Measurements from ENCODE around the gene RUBCN.

DNA sequence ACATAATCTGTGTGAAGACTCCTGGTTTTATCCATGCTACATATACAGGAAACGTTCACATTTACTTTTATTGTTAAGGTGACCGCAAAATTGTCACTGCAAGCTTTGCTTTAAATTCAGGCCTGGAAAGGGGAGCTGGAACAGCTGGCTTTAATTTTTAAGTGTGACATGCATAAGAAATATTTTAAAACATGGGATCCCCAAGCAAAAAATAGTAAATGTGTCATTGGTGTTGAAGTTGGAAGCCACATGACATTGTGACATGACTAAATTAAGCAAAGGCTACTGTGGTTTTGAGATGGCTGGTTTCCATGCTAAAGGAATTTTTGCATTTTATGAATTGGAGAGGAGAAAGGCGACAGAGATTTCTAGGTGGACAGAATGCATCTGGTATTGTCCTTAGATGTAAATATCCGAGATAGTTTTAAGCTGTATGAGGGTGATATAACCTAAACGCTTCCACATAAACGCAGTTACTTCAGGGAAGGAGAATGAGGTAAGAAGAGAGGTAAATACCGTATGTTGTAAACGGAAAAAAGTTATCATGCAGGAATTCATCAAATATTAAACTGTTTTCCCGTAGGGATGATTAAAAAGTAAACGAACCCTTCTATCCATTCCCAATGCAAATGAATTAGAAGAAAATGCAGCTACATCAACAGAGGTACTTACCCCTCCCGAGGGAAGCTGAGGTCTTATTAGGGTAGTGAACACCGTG, 12.1 kb upstream of the RUBCN start:
- TF ChIP-seq, protein P1, sequence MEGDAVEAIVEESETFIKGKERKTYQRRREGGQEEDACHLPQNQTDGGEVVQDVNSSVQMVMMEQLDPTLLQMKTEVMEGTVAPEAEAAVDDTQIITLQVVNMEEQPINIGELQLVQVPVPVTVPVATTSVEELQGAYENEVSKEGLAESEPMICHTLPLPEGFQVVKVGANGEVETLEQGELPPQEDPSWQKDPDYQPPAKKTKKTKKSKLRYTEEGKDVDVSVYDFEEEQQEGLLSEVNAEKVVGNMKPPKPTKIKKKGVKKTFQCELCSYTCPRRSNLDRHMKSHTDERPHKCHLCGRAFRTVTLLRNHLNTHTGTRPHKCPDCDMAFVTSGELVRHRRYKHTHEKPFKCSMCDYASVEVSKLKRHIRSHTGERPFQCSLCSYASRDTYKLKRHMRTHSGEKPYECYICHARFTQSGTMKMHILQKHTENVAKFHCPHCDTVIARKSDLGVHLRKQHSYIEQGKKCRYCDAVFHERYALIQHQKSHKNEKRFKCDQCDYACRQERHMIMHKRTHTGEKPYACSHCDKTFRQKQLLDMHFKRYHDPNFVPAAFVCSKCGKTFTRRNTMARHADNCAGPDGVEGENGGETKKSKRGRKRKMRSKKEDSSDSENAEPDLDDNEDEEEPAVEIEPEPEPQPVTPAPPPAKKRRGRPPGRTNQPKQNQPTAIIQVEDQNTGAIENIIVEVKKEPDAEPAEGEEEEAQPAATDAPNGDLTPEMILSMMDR (IDR thresholded peaks at IDR 0.05; ENCODE audit: borderline replicate concordance, extremely low read depth, low read length, poor library complexity, severe bottlenecking), result no peak
- TF ChIP-seq EZH2 (IDR thresholded peaks at IDR 0.05; ENCODE audit: borderline replicate concordance, low read depth, low read length, severe bottlenecking), result peak; percentile 23

Measured in DND-41 (cell line).